NCI-H1048 (cell line): ENCODE data around the gene IFI6.
A peak's percentile ranks its signal among the peaks of the same experiment; 100 is the strongest.
"Not testable (repeated sequence)": the region's sequence is repeated elsewhere in the genome, so short reads cannot be mapped to it uniquely, and the experiment has no call there.

Experiments used
- DNase-seq: peaks from one replicate; lab custom pipeline; 2025; lab: John Stamatoyannopoulos, UW

Gene IFI6

GRCh38 chr1:27671964-27672749, at the start of gene IFI6:
IFI6 (minus strand) TSS chr1:27672192; CDS start chr1:27669314, 2,878 bp downstream.
- DNase-seq = peak; percentile 86

DNA sequence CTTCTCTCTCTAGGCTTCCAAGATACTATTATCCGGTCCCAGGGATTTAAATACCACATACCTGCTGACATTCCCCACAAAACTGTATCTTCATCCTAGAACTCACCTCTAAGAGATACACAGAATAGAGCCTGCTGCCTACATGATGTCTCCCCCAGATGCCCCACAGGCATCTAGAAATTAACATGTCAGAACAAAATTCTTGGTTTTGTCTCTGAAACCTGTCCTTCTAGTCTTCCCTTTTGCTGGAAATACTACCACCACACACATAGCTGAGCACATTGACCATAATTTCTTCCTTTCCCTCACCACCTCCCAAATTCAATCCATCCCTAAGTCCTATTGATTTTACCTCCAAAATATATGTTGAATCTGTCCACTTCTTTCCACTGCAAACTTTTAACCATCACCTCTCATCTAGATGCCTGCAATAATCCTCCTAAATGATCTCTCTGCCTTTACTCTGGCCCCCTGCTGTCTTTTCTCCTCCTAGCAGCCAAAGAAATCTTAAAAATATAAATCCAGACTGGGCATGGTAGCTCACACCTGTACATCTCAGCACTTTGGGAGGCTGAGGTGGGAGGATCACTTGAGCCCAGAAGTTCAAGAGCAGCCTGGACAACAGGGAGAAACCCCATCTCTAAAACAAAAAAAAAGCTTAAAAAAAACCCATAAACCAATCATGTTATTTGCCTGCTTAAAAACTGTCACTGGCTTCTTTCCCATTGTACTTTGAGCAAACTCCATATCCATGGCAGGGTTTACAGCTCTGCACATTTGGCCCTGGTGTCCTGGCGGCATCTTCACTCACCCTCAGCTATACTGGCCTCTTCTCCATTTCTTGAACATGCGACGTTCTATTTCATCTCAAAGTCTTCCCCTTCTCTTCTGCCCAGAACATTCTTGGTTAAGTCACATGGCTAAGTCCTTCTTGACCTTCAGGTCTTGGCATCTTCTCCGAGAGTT, 47.6 kb upstream of the IFI6 start:
- DNase-seq = no peak

DNA sequence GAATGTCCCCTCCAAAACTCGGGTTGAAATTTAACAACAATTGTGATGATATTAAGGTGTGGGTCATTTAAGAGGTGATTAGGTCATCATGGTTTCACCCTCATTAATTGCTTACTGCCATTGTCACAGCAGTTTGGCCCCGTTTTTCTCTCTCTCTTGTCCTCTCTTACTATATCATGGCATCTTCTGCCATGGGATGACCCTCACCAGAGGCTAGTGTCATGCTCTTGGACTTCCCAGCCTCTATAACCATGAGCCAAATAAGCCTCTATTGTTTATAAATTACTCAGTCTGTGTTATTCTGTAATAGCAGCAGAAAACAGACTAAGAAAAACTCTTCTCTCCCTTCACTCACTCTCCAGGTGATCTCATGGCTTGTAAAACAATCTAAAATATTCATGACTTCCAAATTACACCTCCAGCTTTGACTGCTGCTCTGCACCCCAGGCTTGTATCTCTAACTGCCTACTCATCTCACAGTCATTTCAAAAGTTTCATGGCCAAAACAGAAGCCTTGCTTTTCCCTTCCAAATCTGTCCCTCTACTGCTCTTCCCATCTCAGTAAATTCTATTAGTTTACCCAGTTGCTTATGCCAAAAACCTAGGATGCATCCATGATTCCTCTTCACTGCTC, 44.4 kb upstream of the IFI6 start:
- DNase-seq = no peak

- no peak for DNase-seq
Measured at GRCh38 chr1:27713869-27714513, 42.0 kb upstream of the IFI6 start.

DNA sequence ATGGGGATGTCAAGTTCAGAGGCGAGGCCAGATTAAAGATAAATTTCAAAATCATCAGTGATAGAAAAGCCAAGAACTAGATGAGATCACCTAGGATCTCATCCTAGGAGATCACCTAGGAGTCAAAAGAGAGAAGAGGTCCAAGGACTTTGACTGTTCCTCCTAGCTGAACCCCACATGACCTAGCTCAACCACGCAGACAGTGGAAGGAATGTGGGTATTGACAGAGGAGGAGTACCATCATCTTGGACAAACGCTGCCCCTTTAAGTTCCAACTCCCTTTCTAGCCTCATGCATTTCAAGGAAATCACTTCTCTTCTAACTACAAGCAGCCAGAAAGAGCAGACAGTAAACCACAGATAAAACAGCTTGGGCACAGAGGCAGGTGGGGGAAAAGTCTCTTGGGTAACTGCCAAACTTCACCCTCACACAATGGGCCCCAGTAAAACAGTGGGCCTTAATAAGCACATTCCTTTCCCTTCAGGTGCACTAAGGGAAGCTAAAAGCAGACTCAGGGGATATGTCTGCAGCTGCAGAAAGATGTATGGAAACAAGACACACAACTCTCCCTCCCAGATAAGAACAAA, 41.2 kb upstream of the IFI6 start:
- DNase-seq = no peak

- DNase-seq = no peak
Measured at GRCh38 chr1:27710574-27710973, 38.6 kb upstream of the IFI6 start.

- no peak for DNase-seq
Measured at GRCh38 chr1:27705545-27705944, 33.6 kb upstream of the IFI6 start.

GRCh38 chr1:27704958-27705357, 33.0 kb upstream of the IFI6 start:
- DNase-seq = no peak

DNA sequence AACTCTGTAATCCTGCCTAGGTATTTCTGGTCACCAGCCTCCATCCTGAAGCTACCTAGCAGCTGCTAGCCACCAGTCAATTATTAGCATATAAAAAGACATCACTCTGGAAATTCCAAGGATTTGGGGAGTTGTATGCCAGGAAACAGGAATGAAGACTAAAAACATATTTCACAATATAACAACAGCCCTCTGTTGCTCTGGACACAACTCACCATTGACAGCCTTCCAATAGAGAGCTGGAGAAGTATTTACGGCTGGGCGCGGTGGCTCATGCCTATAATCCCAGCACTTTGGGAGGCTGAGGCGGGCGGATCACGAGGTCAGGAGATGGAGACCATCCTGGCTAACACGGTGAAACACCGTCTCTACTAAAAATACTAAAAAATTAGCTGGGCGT, 24.8 kb upstream of the IFI6 start:
- not testable (repeated sequence) for DNase-seq

GRCh38 chr1:27690183-27690582, 18.2 kb upstream of the IFI6 start:
- DNase-seq = no peak

- no peak for DNase-seq
Measured at GRCh38 chr1:27689423-27690173, 17.6 kb upstream of the IFI6 start.

- no peak for DNase-seq
Measured at GRCh38 chr1:27687906-27688305, 15.9 kb upstream of the IFI6 start.

- no peak for DNase-seq
Measured at GRCh38 chr1:27686223-27686990, 14.4 kb upstream of the IFI6 start.

GRCh38 chr1:27684176-27684575, 12.2 kb upstream of the IFI6 start:
- no peak for DNase-seq

- no peak for DNase-seq
Measured at GRCh38 chr1:27682351-27682944, 10.5 kb upstream of the IFI6 start.

DNA sequence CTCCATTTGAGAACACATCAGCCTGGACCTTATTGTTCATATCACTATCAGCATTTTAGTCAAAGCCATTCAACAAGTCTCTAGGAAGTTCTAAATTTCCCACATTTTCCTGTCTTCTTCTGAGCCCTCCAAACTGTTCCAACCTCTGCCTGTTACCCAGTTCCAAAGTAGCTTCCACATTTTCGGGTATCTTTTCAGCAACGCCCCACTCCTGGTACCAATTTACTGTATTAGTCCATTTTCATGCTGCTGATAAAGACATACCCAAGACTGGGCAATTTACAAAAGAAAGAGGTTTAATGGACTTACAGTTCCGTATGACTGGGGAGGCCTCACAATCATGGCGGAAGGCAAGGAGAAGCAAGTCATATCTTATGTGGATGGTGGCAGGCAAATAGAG, 9.6 kb upstream of the IFI6 start:
- not testable (repeated sequence) for DNase-seq

- DNase-seq = not testable (repeated sequence)
Measured at GRCh38 chr1:27680225-27680791, 8.3 kb upstream of the IFI6 start.

DNA sequence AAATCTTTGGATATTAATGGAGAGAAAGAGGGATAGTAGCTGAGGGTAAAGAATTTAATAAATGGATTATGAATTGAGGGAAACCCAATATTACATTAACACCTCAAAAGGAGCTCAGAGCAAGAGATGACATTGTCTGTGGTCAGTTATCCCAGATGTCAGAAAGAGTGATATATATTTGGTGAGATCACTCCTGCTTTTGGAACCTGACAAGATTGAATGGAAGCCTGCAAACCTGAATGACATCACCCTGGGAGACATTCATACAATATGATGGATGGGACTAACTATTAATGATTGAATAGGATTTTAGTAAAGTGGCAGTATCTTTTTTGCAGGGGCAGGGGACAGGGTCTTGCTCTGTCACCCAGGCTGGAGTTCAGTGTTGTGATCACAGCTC, 6.8 kb upstream of the IFI6 start:
- no peak for DNase-seq

DNA sequence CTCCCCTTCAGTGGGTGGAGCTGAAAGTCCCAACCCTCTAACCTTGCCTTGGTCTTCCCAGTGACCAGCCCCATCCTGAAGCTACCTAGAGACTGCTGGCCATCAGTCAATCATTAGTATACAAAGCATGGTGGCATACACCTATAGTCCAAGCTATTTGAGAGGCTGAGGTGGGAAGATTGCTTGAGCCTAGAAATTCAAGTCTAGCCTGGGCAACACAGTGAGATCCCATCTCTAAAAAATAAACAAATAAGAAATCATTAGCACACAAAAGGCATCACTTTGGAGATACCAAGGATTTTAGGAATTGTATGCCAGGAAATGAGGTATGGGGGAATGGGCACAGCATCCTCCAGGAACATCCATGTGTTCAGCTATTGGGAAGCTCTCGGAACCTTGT, 4.4 kb upstream of the IFI6 start:
- DNase-seq = no peak
